Breast epithelium (tissue), 4 donors: ENCODE results near the gene PDLIM7. TPM values are rescaled to one million over a fixed set of nuclear protein-coding genes. Genes with fewer than 3 reads are reported as not detected.

Source experiments
- DNase-seq, 2 donors: peaks; one replicate each; pipeline ENCODE4 v3.0.0-alpha.2; 2019; ENCODE audit warnings: low spot score in 2 of 2
- H3K27ac ChIP-seq, 2 donors: fragments of 200-600 bp; sonication (generic) in 1 of 2; one replicate each; pipeline ENCODE4 v1.5.1; 2016 to 2019; ENCODE audit warnings: mild to moderate bottlenecking in 1 of 2
- H3K27me3 ChIP-seq, 2 donors: fragments of 200-600 bp; sonication (generic) in 1 of 2; one replicate each; pipeline versions ENCODE4 v1.5.1 to v1.6.0; 2017 to 2019; ENCODE audit warnings: control low read depth in 1 of 2, mild to moderate bottlenecking in 1 of 2
- H3K36me3 ChIP-seq: fragments of 200-600 bp; one replicate; pipeline ENCODE4 v1.5.1; 2019
- H3K4me1 ChIP-seq, 2 donors: fragments of 200-600 bp; sonication (generic); one replicate each; pipeline ENCODE4 v1.5.1; 2016 to 2019; ENCODE audit warnings: control low read depth in 1 of 2
- H3K4me3 ChIP-seq, 3 donors: fragments of 200-600 bp; sonication (generic); 1 replicate in 2 of 3; 2 replicates in 1 of 3; pipeline ENCODE4 v1.5.1; 2016 to 2019; ENCODE audit warnings: mild to moderate bottlenecking in 3 of 3, moderate library complexity in 2 of 3
- H3K9me3 ChIP-seq, 2 donors: fragments of 200-600 bp; sonication (generic) in 1 of 2; one replicate each; pipeline ENCODE4 v1.5.1; 2016 to 2019; ENCODE audit warnings: control low read depth in 1 of 2
- CTCF ChIP-seq, 3 donors: fragments of 450-650 bp; IDR thresholded peaks; one replicate each; pipeline ENCODE4 v1.5.1; 2016 to 2017; ENCODE audit warnings: antibody characterized with exemption in 3 of 3, mild to moderate bottlenecking in 3 of 3, moderate library complexity in 3 of 3
- POLR2A ChIP-seq: fragments of 450-650 bp; IDR thresholded peaks from one replicate; pipeline ENCODE4 v1.6.1; 2016; ENCODE audit warnings: antibody characterized with exemption, mild to moderate bottlenecking, moderate library complexity
- POLR2AphosphoS5 ChIP-seq, 3 donors: sonication (generic); formaldehyde crosslinking; IDR thresholded peaks; one replicate each; pipeline ENCODE4 v1.6.1; 2017; ENCODE audit warnings: antibody characterized with exemption in 3 of 3
- intact Hi-C: fragments of 100-400 bp; cut with DNase I; formaldehyde crosslinking; loops from one replicate; pipeline ENCODE4 v1.15.1; 2023; ENCODE audit warnings: low total_unique reads
- total RNA-seq, 3 donors: library from RNA; depleted of rRNA; stranded (reverse); fragments of >200 nt; gene quantifications; one replicate each; pipeline ENCODE4 v1.1.0, GENCODE V29; 2016

The PDLIM7 gene
- total RNA-seq, 3 donors from 2014 or later: 17.1 to 61.9 (median 42.6) TPM

- no peak overlapping the region for H3K4me3 ChIP-seq
- H3K9me3 ChIP-seq: no peaks in the 10 kb centered on the region
- TF ChIP-seq CTCF (IDR thresholded peaks at IDR 0.05): no peak
- no peak for TF ChIP-seq POLR2AphosphoS5 (IDR thresholded peaks at IDR 0.05)
- TF ChIP-seq POLR2A: no peak
- H3K4me1 ChIP-seq: no peaks in the 10 kb centered on the region
- no peaks in the 10 kb centered on the region for H3K27me3 ChIP-seq
- DNase-seq: no peak
- intact Hi-C loops: loop anchor here (10.0 kb wide), 1 partner anchor 343 kb away; no protein-coding TSS in a partner anchor
- H3K27ac ChIP-seq: peak overlapping the region; percentile 81 to 82
- no peaks in the 10 kb centered on the region for H3K36me3 ChIP-seq
These were observed 39.3 kb downstream of the PDLIM7 start for GRCh38 chr5:177457852-177458681.

GRCh38 chr5:177456976-177457851, 40.2 kb downstream of the PDLIM7 start:
- DNase-seq: peak in 1 of 2 donors; percentile 85
- H3K4me1 ChIP-seq: no peaks in the 10 kb centered on the region
- TF ChIP-seq POLR2AphosphoS5 (IDR thresholded peaks at IDR 0.05): peak in 1 of 3 donors; percentile 7
- peak; percentile 65 to 77 (median 66) for TF ChIP-seq CTCF (IDR thresholded peaks at IDR 0.05)
- TF ChIP-seq POLR2A: no peak
- H3K36me3 ChIP-seq: no peaks in the 10 kb centered on the region
- no peaks in the 10 kb centered on the region for H3K9me3 ChIP-seq
- peak overlapping the region in 1 of 3 donors; percentile 24 for H3K4me3 ChIP-seq
- intact Hi-C loops: loop anchor here (10.0 kb wide), 1 partner anchor 342 kb away; no protein-coding TSS in a partner anchor
- peak overlapping the region; percentile 81 to 82 for H3K27ac ChIP-seq
- H3K27me3 ChIP-seq: peaks cover 0 to 2% of the 10 kb centered on the region in 2 donors

GRCh38 chr5:177456591-177456964, 40.8 kb downstream of the PDLIM7 start:
- Histone ChIP-seq H3K4me1 (no peaks in the 10 kb centered on the region), H3K27ac (peak overlapping the region; percentile 81 to 82), H3K9me3 (no peaks in the 10 kb centered on the region), H3K27me3 (peaks cover 0 to 2% of the 10 kb centered on the region in 2 donors), H3K36me3 (no peaks in the 10 kb centered on the region), H3K4me3 (peak overlapping the region in 1 of 3 donors; percentile 60)
- intact Hi-C loops: loop anchor here (10.0 kb wide), 1 partner anchor 342 kb away; no protein-coding TSS in a partner anchor
- TF ChIP-seq POLR2AphosphoS5 (IDR thresholded peaks at IDR 0.05) (no peak), POLR2A (no peak), CTCF (IDR thresholded peaks at IDR 0.05) (no peak)
- DNase-seq: no peak

- TF ChIP-seq POLR2AphosphoS5 (IDR thresholded peaks at IDR 0.05): peak in 2 of 3 donors; percentile 27 to 49
- no peak for TF ChIP-seq POLR2A
- TF ChIP-seq CTCF (IDR thresholded peaks at IDR 0.05): peak; percentile 41 to 72 (median 57)
- Histone ChIP-seq H3K27ac (peak overlapping the region; percentile 57 to 82), H3K4me1 (no peaks in the 10 kb centered on the region), H3K27me3 (peaks cover 0 to 2% of the 10 kb centered on the region in 2 donors), H3K36me3 (no peaks in the 10 kb centered on the region), H3K9me3 (no peaks in the 10 kb centered on the region), H3K4me3 (peak overlapping the region; percentile 45 to 79 (median 60))
- intact Hi-C loops: loop anchor here (1.0 to 10.0 kb wide), 2 partner anchors 30 to 341 kb away; partner anchors contain the start of gene GRK6
- peak; percentile 92 to 95 for DNase-seq
These were observed 41.5 kb downstream of the PDLIM7 start for GRCh38 chr5:177455661-177456590.
